Mesodermal cell (in vitro differentiated cells): ENCODE data around the gene DPH7.
"Not testable (repeated sequence)": the region's sequence is repeated elsewhere in the genome, so short reads cannot be mapped to it uniquely, and the experiment has no call there.

Experiments used
- H3K27ac ChIP-seq: 2 replicates; pipeline ENCODE4 v1.7.0; 2013; ENCODE audit warnings: mild to moderate bottlenecking, low read depth, low read length, moderate library complexity; ENCODE audit not compliant: severe bottlenecking
- H3K36me3 ChIP-seq: 2 replicates; pipeline ENCODE4 v1.7.1; 2013; ENCODE audit warnings: mild to moderate bottlenecking, low read length, moderate library complexity; ENCODE audit not compliant: control insufficient read depth, insufficient read depth
- H3K4me1 ChIP-seq: one replicate; pipeline ENCODE4 v1.7.1; 2013; ENCODE audit warnings: mild to moderate bottlenecking, low read length; ENCODE audit not compliant: insufficient read depth, control insufficient read depth, poor library complexity, severe bottlenecking
- H3K4me3 ChIP-seq: 2 replicates; pipeline ENCODE4 v1.7.0; 2013; ENCODE audit warnings: low read length, control low read depth, mild to moderate bottlenecking; ENCODE audit not compliant: insufficient read depth, poor library complexity, severe bottlenecking; ENCODE audit errors: extremely low read depth
- H3K9me3 ChIP-seq: 2 replicates; pipeline ENCODE4 v1.7.1; 2013; ENCODE audit warnings: mild to moderate bottlenecking, low read length, moderate library complexity; ENCODE audit not compliant: control insufficient read depth
- WGBS, 2 experiments: methylation state at CpG; one replicate each; pipeline ENCODE4 v1.1.5; 2013; ENCODE audit warnings: missing lambda C conversion rate in 2 of 2; ENCODE audit not compliant: insufficient coverage in 2 of 2; 5-methylcytosine and 5-hydroxymethylcytosine counted together

Gene DPH7

DNA sequence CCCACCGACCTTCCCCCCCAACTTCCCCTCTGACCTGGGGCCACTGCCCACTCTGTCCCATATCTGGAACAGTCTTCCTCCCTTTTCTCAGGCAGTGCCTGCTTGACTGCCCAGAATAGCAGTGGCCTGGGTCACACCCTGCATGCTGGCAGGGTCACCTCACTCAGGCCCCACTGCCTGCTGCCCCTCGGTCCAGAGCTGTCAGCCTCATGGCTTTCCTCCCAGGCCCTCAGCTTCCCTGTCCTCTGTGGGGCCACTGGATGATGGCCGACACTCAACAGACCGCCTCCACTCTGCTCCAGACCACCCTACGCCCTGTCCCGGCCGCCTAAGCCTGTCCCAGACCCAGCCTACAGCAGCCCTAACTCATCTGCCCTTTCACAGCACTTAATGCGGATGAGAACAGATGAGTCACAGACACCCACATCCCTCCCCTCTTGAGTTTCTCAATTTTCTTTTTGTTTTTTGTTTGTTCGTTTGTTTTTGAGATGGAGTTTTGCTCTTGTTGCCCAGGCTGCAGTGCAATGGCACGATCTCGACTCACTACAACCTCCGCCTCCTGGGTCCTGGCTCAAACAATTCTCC lies 34.5 kb downstream of the DPH7 start:
- H3K27ac ChIP-seq = no peak overlapping the region
- H3K4me3 ChIP-seq = no peak overlapping the region
- H3K4me1 ChIP-seq = peaks cover 15% of the 10 kb centered on the region
- peaks cover 6% of the 10 kb centered on the region for H3K9me3 ChIP-seq
- H3K36me3 ChIP-seq = no peaks in the 10 kb centered on the region
- 88 to 93% methylated on average over 8 to 10 of the region's 12 CpGs for WGBS, 2 experiments

DNA sequence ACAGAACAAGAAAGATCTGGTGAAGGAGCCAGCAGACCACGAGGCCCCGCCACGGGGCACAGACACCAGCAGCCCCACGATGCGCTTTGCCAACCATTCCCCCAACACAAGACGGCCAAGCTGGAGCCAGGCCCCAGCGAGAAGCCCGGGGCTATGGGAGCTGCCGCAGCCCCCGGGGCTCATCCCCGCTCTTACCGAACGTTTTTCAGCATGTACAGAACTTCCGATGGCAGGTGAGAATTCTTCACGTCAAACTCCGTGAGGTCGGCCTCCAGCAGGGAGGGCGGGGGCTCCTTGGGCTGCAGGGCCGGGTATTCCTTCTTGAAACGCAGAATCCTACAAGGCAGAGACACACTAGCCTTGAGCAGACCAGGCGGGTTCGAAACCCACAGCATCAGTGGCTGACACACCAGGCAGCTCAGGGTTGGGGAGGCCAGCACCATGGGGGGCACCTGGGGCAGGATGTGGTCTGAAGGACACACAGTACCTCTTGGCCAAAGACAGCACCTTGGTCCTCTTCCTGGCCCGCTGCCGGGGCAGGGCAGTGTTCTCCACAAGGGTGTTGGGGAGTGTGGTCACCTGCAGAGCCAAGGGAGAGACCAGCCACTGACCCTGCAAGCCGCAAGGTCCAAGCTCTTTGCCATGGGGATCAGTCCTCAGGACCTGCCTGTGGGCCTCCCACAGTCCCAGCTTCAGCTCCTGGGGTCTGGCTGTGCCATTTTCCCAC lies 35.3 kb downstream of the DPH7 start:
- 95 to 96% methylated on average over 19 to 25 of the region's 25 CpGs for WGBS, 2 experiments
- Histone ChIP-seq H3K36me3 (no peaks in the 10 kb centered on the region), H3K27ac (no peak overlapping the region)

DNA sequence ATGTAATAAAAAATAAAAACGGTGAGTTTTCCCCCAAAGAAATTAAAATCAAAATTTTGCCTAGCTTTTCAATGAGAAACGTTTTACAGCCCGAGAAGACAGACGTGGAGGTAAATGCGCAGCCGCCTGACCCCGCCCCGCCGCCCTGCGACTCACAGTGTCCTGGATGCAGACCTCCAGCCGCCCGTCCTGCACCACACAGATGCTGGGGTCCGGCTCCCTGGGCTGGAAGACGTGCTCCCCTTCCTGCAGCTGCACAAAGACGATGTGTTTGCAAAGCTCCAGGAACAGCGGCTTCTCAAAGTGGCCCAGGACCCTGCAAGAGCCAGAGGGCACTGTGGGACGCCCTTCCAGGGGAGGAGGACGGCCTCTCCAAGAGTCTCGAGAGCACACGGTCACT lies 36.2 kb downstream of the DPH7 start:
- Histone ChIP-seq H3K9me3 (peaks cover 6% of the 10 kb centered on the region), H3K4me1 (peaks cover 15% of the 10 kb centered on the region), H3K27ac (no peak overlapping the region), H3K4me3 (no peak overlapping the region), H3K36me3 (no peaks in the 10 kb centered on the region)
- WGBS, 2 experiments = 93 to 95% methylated on average over 19 of the region's 20 CpGs

More for the DNA sequence above, 35.3 kb downstream of the DPH7 start:
- H3K4me1 ChIP-seq = peaks cover 15% of the 10 kb centered on the region
- no peak overlapping the region for H3K4me3 ChIP-seq
- peaks cover 6% of the 10 kb centered on the region for H3K9me3 ChIP-seq

DNA sequence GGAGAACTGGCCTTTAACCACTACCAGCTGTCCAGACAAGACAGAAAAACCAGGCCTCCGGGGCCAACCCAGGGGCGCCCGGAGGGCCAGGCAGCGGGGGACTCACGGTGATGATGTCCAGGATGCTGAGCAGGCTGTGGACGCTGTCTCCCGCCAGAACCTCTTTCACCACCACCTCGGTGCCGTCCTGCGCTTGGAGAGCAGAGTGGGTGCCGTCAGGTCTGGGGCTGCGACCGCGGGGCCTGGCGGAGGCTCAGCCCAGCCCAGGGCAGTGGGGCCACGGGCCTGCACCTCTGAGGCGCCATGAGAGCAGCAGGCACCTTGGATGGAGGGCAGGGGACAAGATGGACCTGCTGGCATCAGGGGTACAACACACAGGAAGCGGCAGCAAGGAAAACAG lies 38.2 kb downstream of the DPH7 start:
- H3K4me1 ChIP-seq = peaks cover 15% of the 10 kb centered on the region
- no peak overlapping the region for H3K4me3 ChIP-seq
- H3K27ac ChIP-seq = no peak overlapping the region
- H3K36me3 ChIP-seq = no peaks in the 10 kb centered on the region
- no peaks in the 10 kb centered on the region for H3K9me3 ChIP-seq
- 91 to 95% methylated on average over 18 of the region's 18 CpGs for WGBS, 2 experiments

DNA sequence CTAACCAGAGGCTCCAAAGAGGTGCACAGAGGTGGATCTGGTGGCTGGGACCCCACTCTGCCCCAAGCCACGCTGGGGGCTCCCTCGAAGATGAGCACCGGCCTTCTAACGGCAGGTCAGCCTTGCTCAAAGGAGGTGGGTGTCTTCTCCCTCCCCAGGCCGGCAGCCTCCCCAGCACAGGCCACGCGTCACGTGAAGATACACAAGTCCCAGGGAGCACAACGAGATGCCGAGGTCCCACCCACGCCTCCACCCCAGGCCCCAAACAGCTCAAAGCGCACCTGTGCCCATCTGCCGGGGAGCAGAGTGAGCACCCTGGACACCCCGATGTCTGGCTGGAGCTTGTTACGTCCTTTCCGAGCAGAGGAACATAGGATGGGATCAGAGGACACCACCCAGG lies 40.7 kb downstream of the DPH7 start:
- H3K27ac ChIP-seq = no peak overlapping the region
- H3K4me3 ChIP-seq = no peak overlapping the region
- no peaks in the 10 kb centered on the region for H3K36me3 ChIP-seq
- peaks cover 11% of the 10 kb centered on the region for H3K4me1 ChIP-seq
- WGBS, 2 experiments = 95 to 97% methylated on average over 13 to 16 of the region's 16 CpGs
- H3K9me3 ChIP-seq = no peaks in the 10 kb centered on the region

GRCh38 chr9:137536594-137537131 lies 42.1 kb downstream of the DPH7 start:
- 96 to 97% methylated on average over 10 of the region's 16 CpGs for WGBS, 2 experiments
- H3K36me3 ChIP-seq = not testable (repeated sequence)

DNA sequence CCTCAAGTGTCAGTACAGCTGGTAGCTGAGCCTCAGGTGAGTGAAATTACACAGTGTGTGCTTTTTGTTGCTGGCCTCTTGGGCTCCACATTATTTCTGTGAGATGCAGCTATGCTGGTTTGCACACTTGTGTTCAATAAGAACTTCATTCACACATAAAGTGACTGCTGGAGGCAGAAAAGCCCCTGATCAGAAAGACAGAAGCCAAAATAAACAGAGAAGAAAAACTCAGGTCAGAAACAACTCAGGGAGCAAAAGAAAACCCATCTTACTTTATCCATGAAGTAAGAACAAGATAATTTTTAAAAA lies 43.7 kb downstream of the DPH7 start:
- no peaks in the 10 kb centered on the region for H3K9me3 ChIP-seq
- H3K36me3 ChIP-seq = no peaks in the 10 kb centered on the region
- no peak overlapping the region for H3K4me3 ChIP-seq
- H3K4me1 ChIP-seq = no peaks in the 10 kb centered on the region
- no peak overlapping the region for H3K27ac ChIP-seq

More at GRCh38 chr9:137536594-137537131, 42.1 kb downstream of the DPH7 start:
- not testable (repeated sequence) for H3K9me3 ChIP-seq, H3K4me3 ChIP-seq, H3K27ac ChIP-seq
- H3K4me1 ChIP-seq = peaks cover 10% of the 10 kb centered on the region

DNA sequence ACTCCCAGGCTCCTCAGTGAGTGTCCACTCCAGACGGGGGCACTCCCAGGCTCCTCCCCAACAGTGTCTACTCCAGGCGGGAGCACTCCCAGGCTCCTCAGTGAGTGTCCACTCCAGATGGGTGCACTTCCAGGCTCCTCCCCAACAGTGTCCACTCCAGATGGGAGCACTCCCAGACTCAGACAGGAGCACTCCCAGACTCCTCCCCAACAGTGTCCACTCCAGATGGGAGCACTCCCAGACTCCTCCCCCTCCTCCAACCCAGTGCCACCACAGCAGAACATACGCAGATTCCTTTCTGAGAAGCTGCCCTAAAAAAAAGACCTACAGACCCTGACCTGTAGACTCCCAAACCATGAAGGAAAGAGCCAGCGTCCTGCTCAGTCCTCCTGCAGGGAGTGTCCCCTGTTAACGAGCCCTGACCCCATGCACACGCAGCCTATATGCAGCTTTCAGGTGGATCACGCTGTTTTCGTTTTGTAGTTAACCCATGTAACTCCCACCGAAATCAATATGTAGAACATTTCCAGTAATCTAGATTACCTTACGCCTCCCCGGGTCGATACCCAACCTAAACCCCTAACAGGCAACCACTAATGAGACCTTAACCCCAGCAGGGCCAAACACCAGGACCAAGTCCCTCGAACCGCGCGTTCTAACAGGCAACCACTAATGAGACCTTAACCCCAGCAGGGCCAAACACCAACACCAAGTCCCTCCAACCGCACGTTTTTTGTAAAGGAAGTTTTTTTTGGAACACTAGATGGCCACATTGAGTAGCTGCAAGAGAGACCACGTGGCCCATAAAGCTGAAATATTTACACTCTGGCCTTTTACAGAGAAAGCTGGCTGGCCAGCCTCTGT lies 44.2 kb downstream of the DPH7 start:
- no peaks in the 10 kb centered on the region for H3K9me3 ChIP-seq
- H3K36me3 ChIP-seq = no peaks in the 10 kb centered on the region
- no peak overlapping the region for H3K27ac ChIP-seq
- WGBS, 2 experiments = 72 to 82% methylated on average over 13 to 14 of the region's 19 CpGs
- no peaks in the 10 kb centered on the region for H3K4me1 ChIP-seq
- no peak overlapping the region for H3K4me3 ChIP-seq

GRCh38 chr9:137532891-137533468 lies 45.7 kb downstream of the DPH7 start:
- H3K36me3 ChIP-seq, H3K9me3 ChIP-seq, H3K27ac ChIP-seq, H3K4me3 ChIP-seq, H3K4me1 ChIP-seq: not testable (repeated sequence)
- 92% methylated on average over 6 to 10 of the region's 10 CpGs for WGBS, 2 experiments

- Histone ChIP-seq H3K4me1 (no peaks in the 10 kb centered on the region), H3K36me3 (no peaks in the 10 kb centered on the region), H3K9me3 (no peaks in the 10 kb centered on the region), H3K4me3 (no peak overlapping the region), H3K27ac (no peak overlapping the region)
- 90 to 96% methylated on average over 8 to 13 of the region's 17 CpGs for WGBS, 2 experiments
These were observed 47.5 kb downstream of the DPH7 start for GRCh38 chr9:137531099-137531765.
